Measurements from ENCODE around the gene VASN. TPM values are rescaled to one million over a fixed set of nuclear protein-coding genes. Genes with fewer than 3 reads are reported as not detected.
A peak's percentile ranks its signal among the peaks of the same experiment; 100 is the strongest.

Gene VASN
- total RNA-seq, 1 experiment from 2014 or later = 5.1 TPM

DNA sequence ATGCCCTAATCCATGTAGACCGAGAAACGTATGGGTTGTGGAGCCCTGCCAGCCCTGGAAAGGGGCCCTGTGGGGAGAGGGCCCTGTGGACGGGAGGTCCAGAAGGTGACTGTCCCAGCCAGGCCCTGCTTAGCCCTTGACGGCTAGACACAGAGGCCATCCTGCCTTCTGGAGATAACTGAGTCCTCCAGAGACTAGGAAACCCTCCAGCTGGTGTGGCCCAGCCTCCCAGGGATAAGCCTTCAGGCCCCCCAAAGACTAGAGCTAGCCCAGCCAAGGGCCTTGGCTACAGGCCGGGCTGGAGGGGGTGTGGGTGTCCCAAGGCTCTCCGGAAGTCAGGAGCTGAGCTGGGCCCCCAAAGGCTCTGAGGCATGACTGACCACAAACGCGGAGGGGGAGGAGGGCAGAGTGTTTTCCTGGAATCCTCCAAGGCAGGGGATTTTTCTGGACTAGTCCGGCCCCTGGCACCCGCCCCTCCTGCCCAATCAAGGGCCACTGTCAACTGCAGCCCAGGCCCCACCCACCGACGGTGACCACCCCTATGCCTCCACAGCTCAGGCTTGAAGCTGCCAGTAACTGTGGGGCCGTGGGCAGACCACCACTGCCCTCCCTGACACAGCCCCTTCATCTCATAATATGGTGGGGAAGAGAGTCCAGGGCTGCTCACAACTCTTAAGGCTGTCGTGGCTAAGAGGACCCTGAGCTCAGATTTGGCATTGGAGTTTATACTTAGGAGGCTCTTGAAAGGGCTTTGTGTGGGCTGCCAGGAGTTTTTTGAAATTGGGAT is 885 bp upstream of the VASN start:
- DNase-seq (ENCODE audit: extremely low read depth, low read depth) = no peak

DNA sequence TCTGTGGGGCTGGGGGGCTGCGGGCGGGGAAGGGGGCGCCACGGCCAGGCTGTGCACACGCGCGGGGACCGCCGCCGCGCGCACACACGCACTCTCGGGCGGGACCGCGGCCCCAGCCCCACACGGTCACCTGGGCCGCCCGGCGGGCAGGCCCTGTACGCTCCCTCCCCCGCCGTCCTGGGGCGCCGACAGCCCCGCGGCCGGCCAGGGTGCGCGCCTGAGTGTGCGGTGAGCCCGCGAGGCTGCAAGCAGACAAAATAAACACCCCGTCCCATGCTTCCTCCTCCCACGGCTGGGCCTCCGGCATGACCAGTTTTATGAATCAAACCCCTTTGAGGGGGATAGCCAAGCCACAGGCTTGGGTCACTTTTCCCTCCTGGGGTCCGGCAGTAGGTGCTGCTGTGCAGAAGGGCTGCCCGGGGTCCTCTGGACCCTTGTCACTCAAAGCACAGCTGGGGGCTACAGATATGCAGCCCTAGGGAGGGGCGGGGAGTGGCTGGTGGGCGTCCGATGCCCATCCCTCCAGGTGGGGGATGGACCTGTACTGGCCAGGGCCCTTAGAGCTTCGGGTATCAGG is 441 bp downstream of the VASN start:
- no peak for DNase-seq (ENCODE audit: extremely low read depth, low read depth)

DNA sequence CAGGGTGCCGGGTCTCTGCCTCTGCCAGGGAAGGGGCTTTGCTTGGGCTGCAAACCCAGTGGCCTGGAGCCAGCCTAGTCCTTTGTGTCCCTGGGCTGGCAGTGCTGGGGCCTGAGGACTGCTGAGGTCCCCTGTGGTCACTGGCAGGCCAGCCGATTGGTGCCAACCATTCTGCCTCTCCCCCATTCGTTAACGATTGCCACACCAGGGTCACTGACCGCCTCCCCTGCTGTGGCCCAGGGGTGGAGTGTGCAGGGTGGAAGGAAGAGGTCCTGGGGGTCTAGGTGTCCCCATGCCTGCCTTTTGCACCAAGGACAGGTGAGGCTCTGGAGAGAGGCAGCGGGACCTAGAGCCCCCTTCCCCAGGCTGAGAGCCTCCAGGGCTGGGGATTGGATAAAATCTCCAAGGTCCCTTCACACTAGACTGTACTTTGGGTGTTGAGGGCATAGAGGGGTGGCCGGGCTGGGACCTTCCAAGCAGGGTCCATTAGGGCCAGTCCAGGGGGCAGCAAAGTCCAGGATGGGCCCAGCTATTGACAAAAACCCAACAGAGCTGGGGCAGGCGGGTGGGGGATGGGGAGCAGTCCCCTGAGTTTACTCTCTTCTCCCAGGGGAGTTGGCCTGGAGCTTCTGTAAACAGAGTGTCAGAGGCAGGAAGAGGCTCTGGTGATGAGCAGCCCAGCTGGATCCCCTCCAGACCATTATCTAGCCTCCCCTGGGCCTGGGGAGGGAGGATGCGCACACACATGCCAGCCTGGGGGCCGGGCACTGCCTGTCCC is 1.1 kb downstream of the VASN start:
- DNase-seq (ENCODE audit: extremely low read depth, low read depth) = peak; percentile 91

DNA sequence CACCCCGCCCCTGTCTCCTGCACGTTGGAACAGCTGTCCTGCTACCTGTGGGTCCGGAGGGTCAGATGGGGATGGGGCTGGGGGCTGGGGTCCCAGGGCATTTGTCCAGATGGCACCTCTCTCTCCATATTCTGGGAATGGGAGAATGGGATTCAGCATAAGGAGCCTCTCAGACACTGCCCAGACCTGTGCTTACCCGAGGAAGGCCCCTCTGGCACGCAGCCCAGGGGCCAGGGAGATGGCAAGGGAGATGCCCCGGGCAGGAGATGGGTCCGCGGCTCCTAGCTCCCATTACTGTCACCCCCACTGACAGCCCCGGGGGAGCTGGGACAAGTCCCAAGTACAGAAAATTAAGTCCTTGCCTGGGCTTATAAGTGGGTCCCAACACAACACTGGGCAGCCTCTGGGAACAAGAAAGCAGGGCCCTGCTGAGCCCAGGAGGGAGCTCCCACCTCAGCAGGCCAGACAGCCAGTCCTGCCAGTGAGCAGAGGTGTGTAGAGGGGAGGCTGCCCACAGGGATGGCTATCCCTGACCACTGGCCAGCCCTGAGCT is 1.8 kb downstream of the VASN start:
- no peak for DNase-seq (ENCODE audit: extremely low read depth, low read depth)

DNA sequence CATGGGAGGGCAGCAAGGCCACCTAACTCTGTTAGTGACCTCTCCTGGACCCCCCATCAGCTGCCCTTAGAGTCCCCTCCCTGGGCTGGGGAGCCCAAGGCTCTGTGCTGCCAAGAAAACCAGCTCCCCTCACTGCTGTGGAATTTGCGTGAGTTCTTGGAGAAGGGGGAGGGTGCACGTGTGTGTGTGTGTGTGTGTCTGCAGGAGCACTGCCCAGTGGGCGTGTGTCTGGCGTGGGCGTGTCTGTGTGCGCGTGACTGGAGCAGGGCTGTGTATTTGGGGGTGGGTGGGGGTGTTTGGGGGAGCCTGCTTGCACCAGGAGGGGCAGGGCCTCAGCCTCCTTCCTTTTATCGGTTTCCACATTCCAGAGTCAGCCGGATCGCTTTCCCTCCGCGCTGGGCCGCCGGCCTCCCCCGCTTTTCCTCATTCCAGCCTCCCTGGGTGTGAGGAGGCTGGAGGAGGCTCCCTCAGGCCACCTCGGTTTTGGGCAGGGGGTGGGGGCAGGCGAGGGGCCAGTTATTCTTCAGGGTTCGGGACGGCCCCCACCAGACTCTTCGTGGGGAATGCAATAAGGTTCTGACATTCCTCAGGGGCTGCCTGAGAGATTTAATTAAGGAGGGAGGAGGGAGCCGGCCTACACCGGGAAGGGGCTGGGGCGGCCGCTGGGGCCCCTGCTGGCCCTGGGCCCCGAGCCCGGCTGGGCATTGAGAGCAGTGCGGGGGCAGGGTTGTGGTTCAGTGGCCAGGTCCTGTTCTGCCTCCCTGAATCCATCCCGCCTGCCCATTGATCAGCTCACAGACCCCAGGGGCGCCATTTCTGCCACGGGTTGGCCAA is 2.5 kb downstream of the VASN start:
- no peak for DNase-seq (ENCODE audit: extremely low read depth, low read depth)

DNA sequence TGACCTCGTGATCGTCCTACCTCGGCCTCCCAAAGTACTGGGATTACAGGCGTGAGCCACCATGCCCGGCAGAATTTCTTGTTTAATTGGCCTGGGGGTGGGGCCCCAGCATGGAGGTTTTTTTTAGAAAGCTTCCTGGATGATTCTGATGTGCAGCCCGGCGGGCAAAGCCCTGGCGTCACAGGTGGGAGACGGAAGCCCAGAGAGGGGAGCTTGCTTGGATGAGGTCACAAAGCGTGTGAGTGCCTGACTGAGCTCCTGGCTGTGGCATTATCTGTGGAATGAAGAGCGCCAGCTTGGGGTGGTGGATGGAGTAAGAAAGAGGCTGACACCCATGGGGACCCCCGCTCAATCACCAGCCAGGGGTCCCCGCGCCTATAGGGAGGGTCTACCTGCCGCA is 4.1 kb downstream of the VASN start:
- DNase-seq (ENCODE audit: extremely low read depth, low read depth) = no peak

DNA sequence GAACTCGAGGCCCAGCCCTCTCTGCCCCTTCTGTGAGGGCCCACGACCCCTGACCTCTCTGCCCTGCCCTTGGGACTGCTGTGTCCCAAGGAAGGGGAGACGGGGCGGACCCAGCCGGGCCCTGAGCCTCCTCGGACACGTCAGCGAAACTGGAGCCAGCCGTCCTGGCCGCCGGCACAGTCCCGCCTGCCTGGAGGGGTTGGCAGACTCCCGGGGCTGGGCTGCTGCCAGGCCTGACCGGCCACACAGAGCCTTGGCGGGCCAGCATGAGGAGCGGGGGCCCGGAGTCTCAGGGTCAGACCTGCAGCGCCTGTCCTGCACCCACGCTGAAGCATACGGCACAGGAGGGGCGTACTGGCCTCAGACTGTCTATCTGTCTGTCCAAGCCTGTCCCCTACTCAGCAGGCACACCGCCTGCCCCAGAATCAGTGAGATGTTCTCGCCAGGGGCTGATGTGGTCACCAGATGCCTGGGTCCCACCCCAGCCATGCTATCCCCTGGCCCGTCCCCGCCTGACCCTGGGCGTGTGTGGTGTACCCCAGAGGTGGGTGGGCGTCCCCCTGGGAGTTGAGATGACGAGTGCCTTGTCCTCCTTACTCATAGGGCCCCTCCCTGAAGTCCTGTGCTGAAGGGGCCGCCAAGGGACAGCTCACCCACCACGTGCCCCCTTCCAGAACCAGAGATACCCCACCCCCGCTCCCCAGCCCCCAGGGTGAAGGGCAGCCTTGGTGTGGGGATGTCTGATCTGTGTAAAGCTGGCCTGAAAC is 4.7 kb downstream of the VASN start:
- no peak for DNase-seq (ENCODE audit: extremely low read depth, low read depth)

DNA sequence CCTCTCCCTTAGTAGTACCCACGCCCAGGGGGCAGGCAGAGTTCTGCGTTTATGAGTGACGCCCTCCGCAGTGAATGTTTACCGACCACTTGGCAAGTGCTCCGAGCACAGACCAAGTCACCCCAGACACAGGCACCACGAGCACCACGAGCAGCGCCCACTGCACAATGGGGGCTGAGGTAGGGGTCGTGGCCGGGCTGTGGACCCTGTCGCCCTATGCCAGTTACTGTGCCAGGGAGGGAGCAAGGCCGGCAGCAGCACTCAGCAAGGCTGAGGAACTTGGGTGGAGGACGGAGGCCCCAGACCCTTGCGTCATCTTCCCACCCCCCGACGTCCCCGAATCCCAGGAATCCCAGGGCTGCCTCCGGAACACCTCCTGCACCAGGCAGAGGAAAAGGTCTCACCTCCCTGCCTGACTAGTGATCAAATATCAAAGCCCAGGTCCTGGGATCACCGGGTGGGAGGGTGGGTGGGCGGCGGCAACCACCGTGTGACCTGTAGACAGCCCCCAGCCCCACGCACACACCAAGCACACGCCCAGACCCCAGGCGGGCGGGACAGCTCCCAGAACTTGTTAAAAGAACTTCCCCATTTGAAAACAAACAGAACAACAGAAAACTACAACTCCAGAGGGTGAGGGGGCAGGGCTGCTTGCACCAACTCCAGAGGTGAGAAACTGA is 5.4 kb downstream of the VASN start:
- no peak for DNase-seq (ENCODE audit: extremely low read depth, low read depth)

DNA sequence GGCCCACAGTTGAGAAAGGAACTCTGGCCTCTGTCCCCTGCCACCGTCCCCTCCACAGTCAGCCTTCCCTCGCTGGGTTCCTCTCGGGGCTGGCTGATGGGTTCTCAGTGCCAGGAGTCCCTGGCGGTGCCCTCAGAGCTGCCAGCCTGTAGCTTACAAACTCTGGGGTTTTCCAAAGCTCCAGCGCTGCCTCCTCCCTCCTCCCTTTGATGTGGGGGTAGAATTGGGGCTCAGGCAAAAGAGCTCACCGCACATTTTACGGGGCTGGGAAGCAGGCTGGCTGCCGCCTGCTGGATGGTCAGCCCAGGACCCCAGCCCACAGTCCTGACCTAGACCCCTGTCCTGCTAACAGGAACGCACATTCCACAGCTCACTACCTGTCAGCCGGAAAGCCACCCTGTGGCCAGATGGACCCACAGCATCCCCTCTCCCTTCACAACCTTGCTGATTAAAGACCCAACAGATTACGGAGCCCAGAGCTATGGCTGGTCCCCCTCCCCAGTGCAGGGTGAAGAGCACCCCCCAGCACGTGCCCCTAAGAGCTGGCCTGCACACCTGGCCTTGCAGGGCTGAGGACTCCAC is 6.0 kb downstream of the VASN start:
- no peak for DNase-seq (ENCODE audit: extremely low read depth, low read depth)

DNA sequence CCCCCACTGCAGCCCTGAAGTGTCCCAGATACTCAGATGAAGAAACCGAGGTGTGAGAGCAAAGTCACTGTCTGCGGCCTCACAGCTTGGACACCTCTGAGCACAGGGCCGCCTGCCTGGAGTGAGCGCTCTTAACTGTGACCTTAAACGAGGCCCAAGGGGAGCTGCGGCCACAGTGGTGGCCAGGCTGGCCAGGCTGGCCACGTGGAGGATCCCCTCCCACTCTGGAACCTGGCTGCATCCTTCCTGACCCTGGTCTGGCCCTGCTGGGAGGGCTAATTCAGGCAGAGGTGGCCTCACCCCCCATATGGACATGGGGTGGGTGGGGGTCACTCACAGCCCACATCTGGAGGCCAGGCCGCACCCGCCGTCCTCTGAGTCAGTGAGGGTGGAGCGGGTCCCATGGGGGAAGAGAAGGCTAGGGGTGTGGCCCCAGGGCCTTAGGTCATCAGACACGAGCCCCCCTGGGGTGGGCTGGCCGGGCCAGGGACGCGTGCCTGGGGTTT is 6.6 kb downstream of the VASN start:
- no peak for DNase-seq (ENCODE audit: extremely low read depth, low read depth)

DNA sequence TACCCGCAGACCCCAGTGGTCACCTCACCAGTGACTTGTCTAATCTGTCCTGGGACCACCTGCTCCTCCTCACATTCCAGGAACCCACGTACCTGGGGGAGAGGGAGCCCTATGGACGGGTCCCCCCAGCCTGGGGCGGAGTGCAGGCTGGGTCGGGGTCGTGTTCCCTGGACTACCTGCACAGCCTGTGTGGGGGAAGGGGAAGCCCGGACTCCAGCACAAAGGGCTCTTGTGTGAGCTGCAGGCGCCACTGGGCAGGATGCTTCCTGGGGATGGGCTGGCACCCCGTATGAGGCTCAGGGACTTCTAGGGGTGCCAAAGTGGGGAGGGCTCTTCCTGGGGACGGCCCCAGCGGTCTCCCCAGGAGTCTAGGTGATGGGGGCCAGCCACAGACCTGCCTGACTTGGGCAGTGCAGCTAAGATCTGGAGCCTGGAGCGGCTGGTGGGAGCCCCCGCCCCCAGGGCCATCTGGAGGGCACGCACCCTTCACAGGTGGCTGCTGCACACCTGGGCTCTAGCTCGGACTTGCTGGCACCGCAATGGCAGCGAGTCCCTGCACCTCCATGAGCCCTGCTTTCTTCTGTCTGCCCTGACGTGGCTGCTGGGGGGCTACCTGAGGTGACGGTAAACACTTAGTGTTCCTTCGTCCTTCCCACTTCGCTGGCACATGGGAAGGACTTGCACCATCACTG is 7.5 kb downstream of the VASN start:
- no peak for DNase-seq (ENCODE audit: extremely low read depth, low read depth)

DNA sequence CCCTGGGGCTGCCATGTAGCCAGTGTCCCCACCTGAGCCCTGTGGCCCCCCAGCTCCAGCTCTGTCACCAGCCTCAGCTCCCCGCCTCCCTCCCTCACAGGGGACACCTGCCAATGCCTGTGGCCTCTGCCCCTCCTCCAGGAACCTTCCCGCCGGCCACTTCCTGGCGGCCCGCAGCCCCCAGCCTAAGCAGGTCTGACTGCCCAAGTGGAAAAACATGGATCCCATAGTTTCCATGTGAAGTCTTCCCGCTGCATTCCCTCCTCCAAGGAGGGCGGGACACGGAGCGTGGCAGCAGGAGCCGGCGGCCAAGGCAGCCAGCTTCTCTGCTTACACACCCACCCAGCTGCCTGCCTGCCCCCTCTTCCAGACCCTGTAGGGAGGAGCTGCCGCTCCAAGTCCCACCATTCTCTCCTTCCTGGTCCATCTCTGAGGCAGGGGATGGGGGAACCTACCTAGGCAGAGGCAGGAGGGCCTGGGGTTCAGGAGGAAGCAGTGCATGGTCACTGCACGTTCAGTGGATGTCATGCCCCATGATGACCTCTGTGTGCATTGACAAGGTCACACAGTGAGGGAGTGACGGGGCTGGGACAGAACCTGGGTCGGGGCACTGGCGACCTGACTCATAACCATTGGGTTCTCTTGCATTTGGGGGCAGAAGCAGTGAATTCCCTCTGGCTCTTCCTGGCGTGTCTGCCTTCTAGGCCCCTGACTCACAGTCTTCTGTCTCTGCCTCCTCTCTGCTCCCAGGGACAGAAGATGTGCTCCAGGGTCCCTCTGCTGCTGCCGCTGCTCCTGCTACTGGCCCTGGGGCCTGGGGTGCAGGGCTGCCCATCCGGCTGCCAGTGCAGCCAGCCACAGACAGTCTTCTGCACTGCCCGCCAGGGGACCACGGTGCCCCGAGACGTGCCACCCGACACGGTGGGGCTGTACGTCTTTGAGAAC is 8.7 kb downstream of the VASN start:
- no peak for DNase-seq (ENCODE audit: extremely low read depth, low read depth)

DNA sequence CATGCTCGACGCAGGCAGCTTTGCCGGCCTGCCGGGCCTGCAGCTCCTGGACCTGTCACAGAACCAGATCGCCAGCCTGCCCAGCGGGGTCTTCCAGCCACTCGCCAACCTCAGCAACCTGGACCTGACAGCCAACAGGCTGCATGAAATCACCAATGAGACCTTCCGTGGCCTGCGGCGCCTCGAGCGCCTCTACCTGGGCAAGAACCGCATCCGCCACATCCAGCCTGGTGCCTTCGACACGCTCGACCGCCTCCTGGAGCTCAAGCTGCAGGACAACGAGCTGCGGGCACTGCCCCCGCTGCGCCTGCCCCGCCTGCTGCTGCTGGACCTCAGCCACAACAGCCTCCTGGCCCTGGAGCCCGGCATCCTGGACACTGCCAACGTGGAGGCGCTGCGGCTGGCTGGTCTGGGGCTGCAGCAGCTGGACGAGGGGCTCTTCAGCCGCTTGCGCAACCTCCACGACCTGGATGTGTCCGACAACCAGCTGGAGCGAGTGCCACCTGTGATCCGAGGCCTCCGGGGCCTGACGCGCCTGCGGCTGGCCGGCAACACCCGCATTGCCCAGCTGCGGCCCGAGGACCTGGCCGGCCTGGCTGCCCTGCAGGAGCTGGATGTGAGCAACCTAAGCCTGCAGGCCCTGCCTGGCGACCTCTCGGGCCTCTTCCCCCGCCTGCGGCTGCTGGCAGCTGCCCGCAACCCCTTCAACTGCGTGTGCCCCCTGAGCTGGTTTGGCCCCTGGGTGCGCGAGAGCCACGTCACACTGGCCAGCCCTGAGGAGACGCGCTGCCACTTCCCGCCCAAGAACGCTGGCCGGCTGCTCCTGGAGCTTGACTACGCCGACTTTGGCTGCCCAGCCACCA is 9.7 kb downstream of the VASN start:
- DNase-seq (ENCODE audit: extremely low read depth, low read depth) = no peak

DNA sequence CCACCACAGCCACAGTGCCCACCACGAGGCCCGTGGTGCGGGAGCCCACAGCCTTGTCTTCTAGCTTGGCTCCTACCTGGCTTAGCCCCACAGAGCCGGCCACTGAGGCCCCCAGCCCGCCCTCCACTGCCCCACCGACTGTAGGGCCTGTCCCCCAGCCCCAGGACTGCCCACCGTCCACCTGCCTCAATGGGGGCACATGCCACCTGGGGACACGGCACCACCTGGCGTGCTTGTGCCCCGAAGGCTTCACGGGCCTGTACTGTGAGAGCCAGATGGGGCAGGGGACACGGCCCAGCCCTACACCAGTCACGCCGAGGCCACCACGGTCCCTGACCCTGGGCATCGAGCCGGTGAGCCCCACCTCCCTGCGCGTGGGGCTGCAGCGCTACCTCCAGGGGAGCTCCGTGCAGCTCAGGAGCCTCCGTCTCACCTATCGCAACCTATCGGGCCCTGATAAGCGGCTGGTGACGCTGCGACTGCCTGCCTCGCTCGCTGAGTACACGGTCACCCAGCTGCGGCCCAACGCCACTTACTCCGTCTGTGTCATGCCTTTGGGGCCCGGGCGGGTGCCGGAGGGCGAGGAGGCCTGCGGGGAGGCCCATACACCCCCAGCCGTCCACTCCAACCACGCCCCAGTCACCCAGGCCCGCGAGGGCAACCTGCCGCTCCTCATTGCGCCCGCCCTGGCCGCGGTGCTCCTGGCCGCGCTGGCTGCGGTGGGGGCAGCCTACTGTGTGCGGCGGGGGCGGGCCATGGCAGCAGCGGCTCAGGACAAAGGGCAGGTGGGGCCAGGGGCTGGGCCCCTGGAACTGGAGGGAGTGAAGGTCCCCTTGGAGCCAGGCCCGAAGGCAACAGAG is 10.5 kb downstream of the VASN start:
- DNase-seq (ENCODE audit: extremely low read depth, low read depth) = no peak

DNA sequence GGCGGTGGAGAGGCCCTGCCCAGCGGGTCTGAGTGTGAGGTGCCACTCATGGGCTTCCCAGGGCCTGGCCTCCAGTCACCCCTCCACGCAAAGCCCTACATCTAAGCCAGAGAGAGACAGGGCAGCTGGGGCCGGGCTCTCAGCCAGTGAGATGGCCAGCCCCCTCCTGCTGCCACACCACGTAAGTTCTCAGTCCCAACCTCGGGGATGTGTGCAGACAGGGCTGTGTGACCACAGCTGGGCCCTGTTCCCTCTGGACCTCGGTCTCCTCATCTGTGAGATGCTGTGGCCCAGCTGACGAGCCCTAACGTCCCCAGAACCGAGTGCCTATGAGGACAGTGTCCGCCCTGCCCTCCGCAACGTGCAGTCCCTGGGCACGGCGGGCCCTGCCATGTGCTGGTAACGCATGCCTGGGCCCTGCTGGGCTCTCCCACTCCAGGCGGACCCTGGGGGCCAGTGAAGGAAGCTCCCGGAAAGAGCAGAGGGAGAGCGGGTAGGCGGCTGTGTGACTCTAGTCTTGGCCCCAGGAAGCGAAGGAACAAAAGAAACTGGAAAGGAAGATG is 11.2 kb downstream of the VASN start:
- DNase-seq (ENCODE audit: extremely low read depth, low read depth) = no peak

Measured in NCI-H460 (cell line).